Gastroesophageal sphincter (tissue), 4 donors: ENCODE data around the gene LDHA. TPM values are rescaled to one million over a fixed set of nuclear protein-coding genes. Genes with fewer than 3 reads are reported as not detected.
"Not testable (repeated sequence)": the region's sequence is repeated elsewhere in the genome, so short reads cannot be mapped to it uniquely, and the experiment has no call there.

Experiments
- ATAC-seq: fragments of 150-250 bp; one replicate; pipeline ENCODE4 v1.9.1; 2016; ENCODE audit warnings: mild to moderate bottlenecking, moderate library complexity
- H3K27ac ChIP-seq, 4 donors: fragments of 200-600 bp; sonication (generic) in 3 of 4; 1 replicate in 3 of 4; 2 replicates in 1 of 4; pipeline ENCODE4 v1.5.1; 2016 to 2019
- H3K27me3 ChIP-seq: fragments of 200-600 bp; sonication (generic); one replicate; pipeline ENCODE4 v1.5.1; 2019
- H3K36me3 ChIP-seq, 2 donors: fragments of 200-600 bp; sonication (generic); one replicate each; pipeline ENCODE4 v1.5.1; 2019; ENCODE audit warnings: control low read depth in 1 of 2
- H3K4me1 ChIP-seq, 3 donors: fragments of 200-600 bp; sonication (generic); 1 replicate in 2 of 3; 2 replicates in 1 of 3; pipeline ENCODE4 v1.5.1; 2016 to 2019; ENCODE audit warnings: control low read depth in 2 of 3
- H3K4me3 ChIP-seq, 2 donors: fragments of 200-600 bp; sonication (generic); one replicate each; pipeline ENCODE4 v1.5.1; 2019; ENCODE audit warnings: mild to moderate bottlenecking in 1 of 2, moderate library complexity in 1 of 2
- H3K9me3 ChIP-seq, 3 donors: fragments of 200-600 bp; sonication (generic); one replicate each; pipeline ENCODE4 v1.5.1; 2017 to 2019; ENCODE audit warnings: control low read depth in 2 of 3
- CTCF ChIP-seq, 4 experiments: fragments of 200-600 bp in 2 of 4; fragments of 450-650 bp in 2 of 4; sonication (generic) in 1 of 4; IDR thresholded peaks; one replicate each; pipeline ENCODE4 v1.5.1; 2017 to 2019; ENCODE audit warnings: antibody characterized with exemption in 4 of 4, mild to moderate bottlenecking in 2 of 4, moderate library complexity in 2 of 4
- EP300 ChIP-seq: sonication (generic); formaldehyde crosslinking; IDR thresholded peaks from one replicate; pipeline ENCODE4 v1.6.1; 2017; ENCODE audit warnings: antibody characterized with exemption, mild to moderate bottlenecking
- POLR2A ChIP-seq, 2 donors: fragments of 450-650 bp; IDR thresholded peaks; one replicate each; pipeline ENCODE4 v1.6.1; 2017; ENCODE audit warnings: antibody characterized with exemption in 2 of 2, mild to moderate bottlenecking in 2 of 2, moderate library complexity in 1 of 2
- POLR2AphosphoS5 ChIP-seq: sonication (generic); formaldehyde crosslinking; IDR thresholded peaks from one replicate; pipeline ENCODE4 v1.6.1; 2017; ENCODE audit warnings: antibody characterized with exemption
- WGBS, 2 donors: methylation state at CpG; one replicate each; pipeline ENCODE4 v1.1.5; 2018; ENCODE audit warnings: low coverage in 1 of 2; 5-methylcytosine and 5-hydroxymethylcytosine counted together
- total RNA-seq, 4 donors: library from RNA; depleted of rRNA; stranded (reverse); fragments of >200 nt; gene quantifications; one replicate each; pipeline ENCODE4 v1.1.0, GENCODE V29; 2016

Gene LDHA
- total RNA-seq, 4 donors from 2014 or later = 394 to 614 (median 526) TPM

GRCh38 chr11:18397921-18398320 is 3.6 kb downstream of the LDHA start:
- TF ChIP-seq CTCF (IDR thresholded peaks at IDR 0.05) (no peak), POLR2A (IDR thresholded peaks at IDR 0.05) (no peak), EP300 (no peak), POLR2AphosphoS5 (no peak)
- Histone ChIP-seq H3K27ac (no peak overlapping the region), H3K4me1 (peaks cover 0 to 44% (median 9%) of the 10 kb centered on the region in 3 donors), H3K36me3 (peaks cover 6 to 57% of the 10 kb centered on the region in 2 donors), H3K9me3 (no peaks in the 10 kb centered on the region), H3K27me3 (no peaks in the 10 kb centered on the region), H3K4me3 (no peak overlapping the region)
- ATAC-seq = no peak
- WGBS, 2 donors = 88 to 93% methylated on average over 3 of the region's 3 CpGs

GRCh38 chr11:18401077-18401476 is 6.7 kb downstream of the LDHA start:
- H3K4me3 ChIP-seq, H3K9me3 ChIP-seq, H3K27ac ChIP-seq, ATAC-seq, H3K27me3 ChIP-seq: not testable (repeated sequence)
- peaks cover 9 to 88% of the 10 kb centered on the region in 2 donors for H3K36me3 ChIP-seq
- 91% methylated on average over 6 to 9 of the region's 9 CpGs for WGBS, 2 donors
- H3K4me1 ChIP-seq = peaks cover 0 to 32% (median 5%) of the 10 kb centered on the region in 3 donors

GRCh38 chr11:18404062-18404461 is 9.7 kb downstream of the LDHA start:
- peaks cover 0 to 20% (median 0%) of the 10 kb centered on the region in 3 donors for H3K4me1 ChIP-seq
- ATAC-seq = no peak
- WGBS, 2 donors = 92 to 96% methylated on average over 2 to 4 of the region's 4 CpGs
- no peak for TF ChIP-seq EP300
- H3K36me3 ChIP-seq = peaks cover 9 to 99% of the 10 kb centered on the region in 2 donors
- no peaks in the 10 kb centered on the region for H3K27me3 ChIP-seq
- H3K9me3 ChIP-seq = no peaks in the 10 kb centered on the region
- H3K27ac ChIP-seq = no peak overlapping the region
- no peak overlapping the region for H3K4me3 ChIP-seq

- ATAC-seq, H3K27me3 ChIP-seq, H3K9me3 ChIP-seq, H3K4me3 ChIP-seq: not testable (repeated sequence)
- Histone ChIP-seq H3K36me3 (peaks cover 3 to 67% of the 10 kb centered on the region in 2 donors), H3K27ac (peak overlapping the region in 2 of 4 donors; percentile 36 to 58), H3K4me1 (peaks cover 0 to 21% (median 0%) of the 10 kb centered on the region in 3 donors)
- TF ChIP-seq POLR2AphosphoS5 = peak; percentile 58
- 25 to 31% methylated on average over 3 of the region's 3 CpGs for WGBS, 2 donors
Measured at GRCh38 chr11:18407400-18407799, 13.0 kb downstream of the LDHA start.

- ATAC-seq = no peak
- H3K27ac ChIP-seq = no peak overlapping the region
- 92 to 93% methylated on average over 7 to 9 of the region's 9 CpGs for WGBS, 2 donors
Measured at GRCh38 chr11:18408558-18409291, 14.4 kb downstream of the LDHA start.

GRCh38 chr11:18416459-18416858 is 22.1 kb downstream of the LDHA start:
- H3K27ac ChIP-seq = no peak overlapping the region
- no peak overlapping the region for H3K4me3 ChIP-seq
- 38 to 70% methylated on average over 3 of the region's 3 CpGs for WGBS, 2 donors
- H3K9me3 ChIP-seq = no peaks in the 10 kb centered on the region
- no peaks in the 10 kb centered on the region for H3K27me3 ChIP-seq
- no peak for ATAC-seq
- peaks cover 0 to 9% (median 0%) of the 10 kb centered on the region in 3 donors for H3K4me1 ChIP-seq
- H3K36me3 ChIP-seq = no peaks in the 10 kb centered on the region
- no peak for TF ChIP-seq POLR2A (IDR thresholded peaks at IDR 0.05)
- no peak for TF ChIP-seq EP300

More at GRCh38 chr11:18408558-18409291, 14.4 kb downstream of the LDHA start:
- TF ChIP-seq EP300 (no peak), POLR2A (IDR thresholded peaks at IDR 0.05) (no peak), CTCF (IDR thresholded peaks at IDR 0.05) (no peak), POLR2AphosphoS5 (peak; percentile 17)
- H3K4me3 ChIP-seq = no peak overlapping the region
- H3K4me1 ChIP-seq = peaks cover 0 to 22% (median 0%) of the 10 kb centered on the region in 3 donors
- H3K36me3 ChIP-seq = peaks cover 3 to 54% of the 10 kb centered on the region in 2 donors
- no peaks in the 10 kb centered on the region for H3K9me3 ChIP-seq
- H3K27me3 ChIP-seq = no peaks in the 10 kb centered on the region

- Histone ChIP-seq H3K4me1 (no peaks in the 10 kb centered on the region), H3K4me3 (no peak overlapping the region), H3K27ac (no peak overlapping the region), H3K9me3 (no peaks in the 10 kb centered on the region), H3K36me3 (no peaks in the 10 kb centered on the region), H3K27me3 (no peaks in the 10 kb centered on the region)
- WGBS, 2 donors = 81 to 100% methylated on average over 2 of the region's 2 CpGs
- no peak for TF ChIP-seq POLR2A (IDR thresholded peaks at IDR 0.05)
- no peak for TF ChIP-seq CTCF (IDR thresholded peaks at IDR 0.05)
- no peak for TF ChIP-seq POLR2AphosphoS5
- TF ChIP-seq EP300 = no peak
- no peak for ATAC-seq
Measured at GRCh38 chr11:18419040-18419439, 24.7 kb downstream of the LDHA start.
